WTC11 (cell line): ENCODE measurements around the gene ZSCAN2. TPM values are rescaled to one million over a fixed set of nuclear protein-coding genes. Genes with fewer than 3 reads are reported as not detected.

ENCODE experiments used
- ATAC-seq: fragments of 200-7000 bp; cut with Tn5 transposase; 2 replicates; pipeline ENCODE4 v1.10.0; 2021; ENCODE audit warnings: mild to moderate bottlenecking, moderate library complexity
- CTCF ChIA-PET: fragments of 300-600 bp; sonication (Branson Sonifier 250); formaldehyde crosslinking; loops from one replicate; lab custom pipeline; 2021; ENCODE audit warnings: antibody characterized with exemption; lab: Charles Lee
- POLR2A ChIA-PET: fragments of 350-600 bp; sonication (Branson Sonifier 250); formaldehyde crosslinking; loops from one replicate; lab custom pipeline; 2021; ENCODE audit warnings: antibody characterized with exemption; lab: Charles Lee
- DNase-seq: peaks from one replicate; pipeline ENCODE4 v3.0.0; 2021; ENCODE audit warnings: low spot score
- H3K27ac Mint-ChIP-seq: 2 replicates; pipeline ENCODE4 v1.8.0; 2021; ENCODE audit warnings: mixed read lengths
- H3K27me3 Mint-ChIP-seq: 2 replicates; pipeline ENCODE4 v1.8.0; 2021; ENCODE audit warnings: low read depth, mild to moderate bottlenecking, moderate library complexity, mixed read lengths
- H3K36me3 Mint-ChIP-seq: 2 replicates; pipeline ENCODE4 v1.8.0; 2021; ENCODE audit warnings: mixed read lengths
- H3K4me1 Mint-ChIP-seq: 2 replicates; pipeline ENCODE4 v1.8.0; 2022; ENCODE audit warnings: mixed read lengths
- H3K4me3 Mint-ChIP-seq: 2 replicates; pipeline ENCODE4 v1.8.0; 2021; ENCODE audit warnings: mild to moderate bottlenecking, moderate library complexity, mixed read lengths
- H3K9me3 Mint-ChIP-seq: 2 replicates; pipeline ENCODE4 v1.8.0; 2021; ENCODE audit warnings: mixed read lengths
- AFF4 ChIP-seq: sonication (generic); formaldehyde crosslinking; IDR thresholded peaks from 2 replicates; pipeline ENCODE4 v1.8.1; 2023; ENCODE audit warnings: mild to moderate bottlenecking, missing genetic modification reagents, borderline replicate concordance
- ATF1 ChIP-seq: sonication (generic); formaldehyde crosslinking; IDR thresholded peaks from 2 replicates; pipeline ENCODE4 v1.8.1; 2023; ENCODE audit warnings: mild to moderate bottlenecking, moderate library complexity, missing genetic modification reagents
- ATF3 ChIP-seq: sonication (generic); formaldehyde crosslinking; conservative IDR thresholded peaks from 2 replicates; pipeline ENCODE4 v1.8.1; 2022; ENCODE audit warnings: mild to moderate bottlenecking, missing genetic modification reagents
- ESRRA ChIP-seq: sonication (generic); formaldehyde crosslinking; IDR thresholded peaks from 2 replicates; pipeline ENCODE4 v1.8.1; 2022; ENCODE audit warnings: mild to moderate bottlenecking, missing genetic modification reagents, borderline replicate concordance
- FOXK1 ChIP-seq: sonication (generic); formaldehyde crosslinking; IDR thresholded peaks from 2 replicates; pipeline ENCODE4 v1.8.0; 2022; ENCODE audit warnings: mild to moderate bottlenecking, moderate library complexity, missing genetic modification reagents
- IRF2 ChIP-seq: sonication (generic); formaldehyde crosslinking; IDR thresholded peaks from 2 replicates; pipeline ENCODE4 v1.8.0; 2022; ENCODE audit warnings: low read depth, missing genetic modification reagents, borderline replicate concordance
- MAX ChIP-seq: sonication (generic); formaldehyde crosslinking; IDR thresholded peaks from 2 replicates; pipeline ENCODE4 v1.8.0; 2022; ENCODE audit warnings: mild to moderate bottlenecking, missing genetic modification reagents
- NR1H2 ChIP-seq: sonication (generic); formaldehyde crosslinking; IDR thresholded peaks from 2 replicates; pipeline ENCODE4 v1.9.0; 2021; ENCODE audit warnings: mild to moderate bottlenecking, moderate library complexity, missing genetic modification reagents
- RORB ChIP-seq: fragments of 250-450 bp; sonication (Bioruptor Pico); IDR thresholded peaks from 2 replicates; pipeline ENCODE4 v1.9.0; 2021; ENCODE audit warnings: mild to moderate bottlenecking
- SMAD4 ChIP-seq: sonication (generic); formaldehyde crosslinking; IDR thresholded peaks from 2 replicates; pipeline ENCODE4 v1.8.0; 2022; ENCODE audit warnings: mild to moderate bottlenecking, missing genetic modification reagents
- SP1 ChIP-seq: sonication (generic); formaldehyde crosslinking; conservative IDR thresholded peaks from 2 replicates; pipeline ENCODE4 v1.8.1; 2022; ENCODE audit warnings: missing genetic modification reagents
- STAT6 ChIP-seq: sonication (generic); formaldehyde crosslinking; conservative IDR thresholded peaks from 2 replicates; pipeline ENCODE4 v1.8.1; 2023; ENCODE audit warnings: mild to moderate bottlenecking, low read depth, missing genetic modification reagents, moderate library complexity
- TP53 ChIP-seq: sonication (generic); formaldehyde crosslinking; IDR thresholded peaks from 2 replicates; pipeline ENCODE4 v1.8.1; 2023; ENCODE audit warnings: mild to moderate bottlenecking, missing genetic modification reagents
- ZNF219 ChIP-seq: sonication (generic); formaldehyde crosslinking; IDR thresholded peaks from 2 replicates; pipeline ENCODE4 v1.8.0; 2023; ENCODE audit warnings: missing genetic modification reagents, mild to moderate bottlenecking, borderline replicate concordance
- ZNF281 ChIP-seq: sonication (generic); formaldehyde crosslinking; IDR thresholded peaks from 2 replicates; pipeline ENCODE4 v1.8.0; 2023; ENCODE audit warnings: mild to moderate bottlenecking, missing genetic modification reagents
- ZNF423 ChIP-seq: fragments of 250-450 bp; sonication (Bioruptor Pico); IDR thresholded peaks from 2 replicates; pipeline ENCODE4 v2.1.2; 2022; ENCODE audit warnings: mild to moderate bottlenecking, moderate library complexity
- total RNA-seq: library from RNA; stranded (reverse); gene quantifications from 3 replicates; pipeline ENCODE4 v1.2.3, GENCODE V29; 2021

Gene ZSCAN2
- total RNA-seq, 1 experiment from 2014 or later, result 51.9 TPM

- POLR2A ChIA-PET, result interaction anchor here (0.6 to 0.8 kb wide), 2 partner anchors 24 to 409 kb away, joined by 3 read pairs; no protein-coding TSS in a partner anchor
Observed at GRCh38 chr15:84570164-84570735, 30.6 kb upstream of the ZSCAN2 start.

GRCh38 chr15:84572231-84572630 is 28.6 kb upstream of the ZSCAN2 start:
- no peaks in the 10 kb centered on the region; the same call in 1 of the 2 replicates for H3K27me3 Mint-ChIP-seq
- CTCF ChIA-PET, result interaction anchor here (0.6 to 3.2 kb wide), 3 partner anchors 9 to 305 kb away, joined by 3 to 76 read pairs (median 4); no protein-coding TSS in a partner anchor
- DNase-seq, result no peak
- POLR2A ChIA-PET, result no interaction called here
- no peak overlapping the region for H3K27ac Mint-ChIP-seq
- no peak overlapping the region for H3K4me3 Mint-ChIP-seq
- ATAC-seq, result no peak
- TF ChIP-seq IRF2, result no peak
- no peak for TF ChIP-seq TP53 (CRISPR knock-in tag)
- TF ChIP-seq STAT6 (CRISPR knock-in tag), result no peak
- no peak for TF ChIP-seq ATF3 (CRISPR knock-in tag)
- no peak for TF ChIP-seq NR1H2 (CRISPR knock-in tag)
- TF ChIP-seq, all 79 proteins: peak for 0
- Mint-ChIP-seq H3K36me3 (no peaks in the 10 kb centered on the region), H3K9me3 (no peaks in the 10 kb centered on the region), H3K4me1 (peaks cover 15% of the 10 kb centered on the region)

More at GRCh38 chr15:84570164-84570735, 30.6 kb upstream of the ZSCAN2 start:
- DNase-seq, result peak; percentile 45
- Mint-ChIP-seq H3K4me1 (peaks cover 11% of the 10 kb centered on the region), H3K27ac (no peak overlapping the region), H3K27me3 (no peaks in the 10 kb centered on the region; the same call in 1 of the 2 replicates), H3K4me3 (peak overlapping the region; percentile 82), H3K36me3 (no peaks in the 10 kb centered on the region), H3K9me3 (no peaks in the 10 kb centered on the region)
- TF ChIP-seq ATF3 (CRISPR knock-in tag), result no peak
- 0 out of 2 replicates have a peak, but pooled peaks have one; percentile 10 for TF ChIP-seq MAX (CRISPR knock-in tag)
- CTCF ChIA-PET, result interaction anchor here (0.7 to 3.2 kb wide), 37 partner anchors 9 to 571 kb away, joined by 3 to 76 read pairs (median 5); partner anchors contain the start of genes ALPK3, NMB, SEC11A and WDR73
- ATAC-seq, result peak; percentile 40

GRCh38 chr15:84575493-84575892 is 25.3 kb upstream of the ZSCAN2 start:
- POLR2A ChIA-PET, result interaction anchor here (0.6 kb wide), 1 partner anchor 1012 kb away, joined by 3 read pairs; no protein-coding TSS in a partner anchor
- H3K27me3 Mint-ChIP-seq, result no peaks in the 10 kb centered on the region
- 0 out of 2 replicates have a peak, but pooled peaks cover 3% of the 10 kb centered on the region for H3K4me1 Mint-ChIP-seq
- CTCF ChIA-PET, result interaction anchor here (0.6 to 5.0 kb wide), 12 partner anchors 11 to 1350 kb away, joined by 3 to 40 read pairs (median 4); no protein-coding TSS in a partner anchor
- ATAC-seq (no peak), DNase-seq (no peak)
- H3K36me3 Mint-ChIP-seq, result no peaks in the 10 kb centered on the region
- no peak overlapping the region for H3K27ac Mint-ChIP-seq
- H3K4me3 Mint-ChIP-seq, result no peak overlapping the region
- no peaks in the 10 kb centered on the region for H3K9me3 Mint-ChIP-seq
- no peak for TF ChIP-seq STAT6 (CRISPR knock-in tag)
- no peak for TF ChIP-seq ZNF423 (CRISPR knock-in tag)
- no peak for TF ChIP-seq FOXK1 (CRISPR knock-in tag)
- no peak for TF ChIP-seq ZNF219 (CRISPR knock-in tag)
- TF ChIP-seq SMAD4 (CRISPR knock-in tag), result no peak
- no peak for TF ChIP-seq RORB (CRISPR knock-in tag)
- no peak for TF ChIP-seq ATF1 (CRISPR knock-in tag)
- no peak for TF ChIP-seq AFF4 (CRISPR knock-in tag)
- no peak for TF ChIP-seq ZNF281 (CRISPR knock-in tag)
- no peak for TF ChIP-seq ESRRA (CRISPR knock-in tag)
- TF ChIP-seq SP1, result no peak
